ENCODE measurements around the gene WRNIP1. TPM values are rescaled to one million over a fixed set of nuclear protein-coding genes. Genes with fewer than 3 reads are reported as not detected.

WRNIP1 gene
- total and polyA plus RNA-seq, 2 of the 13 experiments (the other 11 are each of a cell fraction or from before 2014, with no cell fraction given), result 77.7 to 90.3 TPM

- Histone ChIP-seq H3K27me3 (ENCODE audit: control insufficient read depth in 1 of 2, insufficient read depth in 2 of 2, low read length in 2 of 2) (peaks cover 2 to 18% of the 10 kb centered on the region in 2 experiments; a peak in 3 of 5 replicates), H3K36me3 (replicated peaks in 1 of 2; ENCODE audit: control insufficient read depth in 1 of 2, insufficient read depth in 2 of 2, low read length in 2 of 2) (no peaks in the 10 kb centered on the region), H3K27ac (ENCODE audit: extremely low read length, insufficient read depth, low read length) (no peak overlapping the region), H4K20me1 (ENCODE audit: insufficient read depth, low read length) (no peaks in the 10 kb centered on the region), H3K4me1 (ENCODE audit: insufficient read depth, low read length) (no peaks in the 10 kb centered on the region), H3K4me3 (replicated peaks in 1 of 3; ENCODE audit: insufficient read depth in 1 of 3, low read depth in 2 of 3, low read length in 3 of 3) (no peak overlapping the region), H3K79me2 (ENCODE audit: insufficient read depth, low read length) (no peaks in the 10 kb centered on the region), H3K9me3 (ENCODE audit: low read length) (no peaks in the 10 kb centered on the region), H3K9ac (ENCODE audit: insufficient read depth, low read depth, low read length) (no peak overlapping the region), H2AFZ (ENCODE audit: low read length) (no peak overlapping the region), H3K4me2 (ENCODE audit: low read depth, low read length) (no peak overlapping the region)
- no peak for TF ChIP-seq HHEX (CRISPR knock-in tag; IDR thresholded peaks at IDR 0.05)
- TF ChIP-seq HBP1 (CRISPR knock-in tag; IDR thresholded peaks at IDR 0.05; ENCODE audit: low read depth), result no peak
- no peak for TF ChIP-seq ZNF891 (CRISPR knock-in tag; IDR thresholded peaks at IDR 0.05)
- no peak for TF ChIP-seq ZNF607 (CRISPR knock-in tag; IDR thresholded peaks at IDR 0.05; ENCODE audit: borderline replicate concordance)
- no peak for TF ChIP-seq RERE (CRISPR knock-in tag; IDR thresholded peaks at IDR 0.05; ENCODE audit: low read depth)
- TF ChIP-seq MYNN (CRISPR knock-in tag; IDR thresholded peaks at IDR 0.05; ENCODE audit: low read depth), result no peak
- TF ChIP-seq AFF4 (CRISPR knock-in tag; IDR thresholded peaks at IDR 0.05), result no peak
- no peak for TF ChIP-seq KDM2A (CRISPR knock-in tag; IDR thresholded peaks at IDR 0.05; ENCODE audit: borderline replicate concordance, low read depth)
- TF ChIP-seq SAP130 (CRISPR knock-in tag; IDR thresholded peaks at IDR 0.05; ENCODE audit: low read depth), result no peak
- in situ Hi-C loops (cut with HindIII; ENCODE audit: extremely low pct_ligation_motif_present, low pct_unique_long_range_greater_than_20kb), result no loop called here
- intact Hi-C loops (cut with micrococcal nuclease; ENCODE audit: unreplicated experiment), result no loop called here
- FAIRE-seq (no peak), DNase-seq (ENCODE audit: low spot score) (no peak), ATAC-seq (no peak)
- 46% methylated on average over 8 of the region's 8 CpGs for WGBS (ENCODE audit: low lambda C conversion rate)
- BruUV-seq (replicated peaks), result no TSS peak
- POLR2A ChIA-PET, result no interaction called here
- CTCF ChIA-PET (ENCODE audit: low intra/inter-chr PET ratio, low total read pairs), result no interaction called here
These were observed 39.1 kb upstream of the WRNIP1 start for GRCh38 chr6:2725999-2726567.

All from HepG2 (cell line).